Stimulated activated naive CD8-positive, alpha-beta T cell treated with anti-CD3 and anti-CD28 coated beads, Interleukin-15, amount 100 ng/mL, for 72 hours (primary cell): ENCODE data around the gene CDH4.

Source experiments
- ATAC-seq: fragments of 150-1000 bp; cut with Tn5 transposase; 2 replicates; pipeline ENCODE4 v1.10.0; 2021; ENCODE audit warnings: mild to moderate bottlenecking, moderate library complexity
- DNase-seq, 2 donors: peaks; one replicate each; pipeline ENCODE4 v3.0.0; 2021 to 2022
- H3K27ac Mint-ChIP-seq, 2 donors: one replicate each; pipeline ENCODE4 v1.8.0; 2022; ENCODE audit warnings: mild to moderate bottlenecking in 2 of 2, mixed read lengths in 2 of 2, moderate library complexity in 2 of 2
- H3K27me3 Mint-ChIP-seq: one replicate; pipeline ENCODE4 v1.8.0; 2022; ENCODE audit warnings: mixed read lengths
- H3K4me1 Mint-ChIP-seq: one replicate; pipeline ENCODE4 v1.8.0; 2022; ENCODE audit warnings: mild to moderate bottlenecking, mixed read lengths
- H3K4me3 Mint-ChIP-seq, 2 donors: one replicate each; pipeline ENCODE4 v1.8.0; 2022; ENCODE audit warnings: mild to moderate bottlenecking in 2 of 2, mixed read lengths in 2 of 2, moderate library complexity in 1 of 2
- H3K9me3 Mint-ChIP-seq, 2 donors: one replicate each; pipeline ENCODE4 v1.8.0; 2022; ENCODE audit warnings: mixed read lengths in 2 of 2

The CDH4 gene

GRCh38 chr20:61873651-61874420 lies 621.8 kb downstream of the CDH4 start:
- Mint-ChIP-seq H3K9me3 (no peaks in the 10 kb centered on the region), H3K4me1 (no peaks in the 10 kb centered on the region), H3K27ac (no peak overlapping the region), H3K27me3 (peaks cover 8% of the 10 kb centered on the region), H3K4me3 (no peak overlapping the region)
- DNase-seq (no peak), ATAC-seq (peak; percentile 14)

GRCh38 chr20:61874421-61875068 lies 622.5 kb downstream of the CDH4 start:
- H3K27me3 Mint-ChIP-seq, result peaks cover 3% of the 10 kb centered on the region
- ATAC-seq, result no peak

DNA sequence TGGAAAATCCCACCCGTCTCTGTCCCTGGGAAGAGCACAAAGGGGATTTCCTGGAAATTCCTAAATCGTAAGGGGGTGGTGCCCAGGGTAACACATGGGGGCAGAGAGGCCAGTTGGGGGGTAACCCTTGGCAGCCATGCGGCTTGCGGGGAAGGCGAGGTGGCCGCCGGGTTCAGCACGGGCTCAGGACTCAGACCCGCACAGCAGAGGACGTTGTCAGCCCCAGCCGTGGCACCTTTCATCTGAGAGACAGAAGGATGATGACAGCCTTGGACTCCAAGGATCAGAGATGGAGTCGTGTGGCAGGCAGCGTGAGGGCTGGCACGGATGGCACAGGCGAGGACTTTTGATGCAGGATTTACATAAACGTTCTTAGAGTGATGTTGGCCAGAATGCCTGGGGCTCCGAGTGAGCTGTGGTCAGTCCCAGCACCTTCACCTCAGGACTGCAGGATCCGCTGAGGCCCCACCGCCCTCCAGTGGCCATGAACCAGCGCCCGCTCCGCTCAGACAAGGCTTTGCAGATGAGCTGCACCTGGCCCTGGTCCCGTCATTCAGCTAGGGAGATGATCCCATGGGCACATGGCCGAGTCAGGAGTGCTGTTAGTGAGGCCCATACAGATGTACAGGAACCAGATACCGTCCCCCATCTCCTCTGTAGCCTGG lies 623.3 kb downstream of the CDH4 start:
- H3K27me3 Mint-ChIP-seq, result no peaks in the 10 kb centered on the region

More at GRCh38 chr20:61874421-61875068, 622.5 kb downstream of the CDH4 start:
- DNase-seq, result no peak
- no peak overlapping the region for H3K27ac Mint-ChIP-seq
- H3K9me3 Mint-ChIP-seq, result no peaks in the 10 kb centered on the region
- H3K4me3 Mint-ChIP-seq, result no peak overlapping the region
- H3K4me1 Mint-ChIP-seq, result no peaks in the 10 kb centered on the region

GRCh38 chr20:61875996-61876395 lies 623.9 kb downstream of the CDH4 start:
- no peak for DNase-seq
- Mint-ChIP-seq H3K27me3 (no peaks in the 10 kb centered on the region), H3K9me3 (no peaks in the 10 kb centered on the region), H3K27ac (no peak overlapping the region), H3K4me1 (no peaks in the 10 kb centered on the region), H3K4me3 (no peak overlapping the region)
- no peak for ATAC-seq

More for the DNA sequence above, 623.3 kb downstream of the CDH4 start:
- ATAC-seq (no peak), DNase-seq (no peak)
- no peak overlapping the region for H3K27ac Mint-ChIP-seq
- no peaks in the 10 kb centered on the region for H3K4me1 Mint-ChIP-seq
- H3K9me3 Mint-ChIP-seq, result no peaks in the 10 kb centered on the region
- H3K4me3 Mint-ChIP-seq, result no peak overlapping the region

GRCh38 chr20:61876952-61877728 lies 625.1 kb downstream of the CDH4 start:
- Mint-ChIP-seq H3K4me3 (no peak overlapping the region), H3K4me1 (no peaks in the 10 kb centered on the region), H3K9me3 (no peaks in the 10 kb centered on the region), H3K27me3 (no peaks in the 10 kb centered on the region), H3K27ac (no peak overlapping the region)
- DNase-seq, result no peak
- ATAC-seq, result no peak

GRCh38 chr20:61877776-61878477 lies 625.9 kb downstream of the CDH4 start:
- H3K4me3 Mint-ChIP-seq, result no peak overlapping the region
- H3K27me3 Mint-ChIP-seq, result peaks cover 6% of the 10 kb centered on the region
- H3K4me1 Mint-ChIP-seq, result peaks cover 3% of the 10 kb centered on the region
- no peaks in the 10 kb centered on the region for H3K9me3 Mint-ChIP-seq
- no peak for ATAC-seq
- DNase-seq, result no peak
- H3K27ac Mint-ChIP-seq, result no peak overlapping the region

- H3K9me3 Mint-ChIP-seq, result no peaks in the 10 kb centered on the region
- no peak overlapping the region for H3K4me3 Mint-ChIP-seq
- no peak for DNase-seq
- H3K27ac Mint-ChIP-seq, result no peak overlapping the region
- peaks cover 8% of the 10 kb centered on the region for H3K4me1 Mint-ChIP-seq
- ATAC-seq, result no peak
- peaks cover 14% of the 10 kb centered on the region for H3K27me3 Mint-ChIP-seq
Measured at GRCh38 chr20:61878478-61879302, 626.6 kb downstream of the CDH4 start.

GRCh38 chr20:61879303-61879620 lies 627.2 kb downstream of the CDH4 start:
- ATAC-seq (no peak), DNase-seq (no peak)
- Mint-ChIP-seq H3K4me3 (no peak overlapping the region), H3K4me1 (peaks cover 8% of the 10 kb centered on the region), H3K9me3 (no peaks in the 10 kb centered on the region), H3K27ac (no peak overlapping the region), H3K27me3 (peaks cover 20% of the 10 kb centered on the region)

GRCh38 chr20:61879694-61880093 lies 627.6 kb downstream of the CDH4 start:
- Mint-ChIP-seq H3K27ac (no peak overlapping the region), H3K27me3 (peaks cover 23% of the 10 kb centered on the region), H3K4me3 (no peak overlapping the region), H3K4me1 (peaks cover 8% of the 10 kb centered on the region), H3K9me3 (no peaks in the 10 kb centered on the region)
- ATAC-seq (no peak), DNase-seq (no peak)

GRCh38 chr20:61880706-61881105 lies 628.6 kb downstream of the CDH4 start:
- Mint-ChIP-seq H3K27me3 (peaks cover 23% of the 10 kb centered on the region), H3K4me3 (no peak overlapping the region), H3K9me3 (no peaks in the 10 kb centered on the region), H3K27ac (no peak overlapping the region), H3K4me1 (peaks cover 8% of the 10 kb centered on the region)
- DNase-seq (no peak), ATAC-seq (no peak)

DNA sequence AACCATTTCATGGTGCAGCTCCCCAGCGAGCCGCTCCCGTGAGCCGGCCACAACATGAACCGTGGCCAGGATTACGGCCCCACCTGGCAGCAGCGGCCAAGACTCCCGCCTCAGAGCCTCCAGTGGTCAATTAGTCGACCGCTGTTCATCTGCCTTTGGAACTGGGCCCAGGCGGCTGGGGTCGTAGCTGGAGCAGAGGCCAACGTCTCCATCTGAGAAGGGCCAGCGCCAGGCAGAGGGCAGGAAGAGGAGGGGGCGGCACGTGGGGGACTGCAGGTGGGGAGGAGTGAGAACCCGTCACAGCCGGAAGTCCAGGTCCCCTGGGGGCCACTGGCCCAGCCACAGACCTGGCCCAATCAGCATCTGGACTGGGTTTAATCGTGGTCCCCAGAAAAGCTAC lies 629.4 kb downstream of the CDH4 start:
- no peak overlapping the region for H3K27ac Mint-ChIP-seq
- peaks cover 23% of the 10 kb centered on the region for H3K27me3 Mint-ChIP-seq
- DNase-seq, result no peak
- no peak for ATAC-seq
- no peak overlapping the region for H3K4me3 Mint-ChIP-seq
- H3K9me3 Mint-ChIP-seq, result no peaks in the 10 kb centered on the region
- peaks cover 8% of the 10 kb centered on the region for H3K4me1 Mint-ChIP-seq

GRCh38 chr20:61881861-61882260 lies 629.8 kb downstream of the CDH4 start:
- peaks cover 23% of the 10 kb centered on the region for H3K27me3 Mint-ChIP-seq
- peaks cover 9% of the 10 kb centered on the region for H3K4me1 Mint-ChIP-seq
- no peak overlapping the region for H3K27ac Mint-ChIP-seq
- ATAC-seq, result no peak
- no peaks in the 10 kb centered on the region for H3K9me3 Mint-ChIP-seq
- H3K4me3 Mint-ChIP-seq, result no peak overlapping the region
- DNase-seq, result no peak

- Mint-ChIP-seq H3K4me1 (peaks cover 13% of the 10 kb centered on the region), H3K4me3 (no peak overlapping the region), H3K9me3 (no peaks in the 10 kb centered on the region), H3K27ac (no peak overlapping the region), H3K27me3 (peaks cover 23% of the 10 kb centered on the region)
- ATAC-seq (no peak), DNase-seq (no peak)
Measured at GRCh38 chr20:61882716-61883615, 630.9 kb downstream of the CDH4 start.
